Sigmoid colon (tissue), 4 donors: ENCODE data around the gene LPAR1.

Experiments
- CTCF ChIP-seq, 4 experiments: fragments of 450-650 bp in 3 of 4; fragments of 200-600 bp in 1 of 4; IDR thresholded peaks; one replicate each; pipeline ENCODE4 v1.5.1; 2016 to 2019; ENCODE audit warnings: antibody characterized with exemption in 4 of 4, mild to moderate bottlenecking in 3 of 4, moderate library complexity in 2 of 4
- EP300 ChIP-seq, 4 donors: sonication (generic); formaldehyde crosslinking; IDR thresholded peaks; one replicate each; pipeline ENCODE4 v1.6.1; 2017; ENCODE audit warnings: antibody characterized with exemption in 4 of 4
- POLR2A ChIP-seq, 2 donors: fragments of 450-650 bp; IDR thresholded peaks; one replicate each; pipeline ENCODE4 v1.6.1; 2016; ENCODE audit warnings: antibody characterized with exemption in 2 of 2, mild to moderate bottlenecking in 2 of 2, moderate library complexity in 2 of 2

- TF ChIP-seq CTCF (IDR thresholded peaks at IDR 0.05) (no peak), EP300 (IDR thresholded peaks at IDR 0.05) (no peak), POLR2A (IDR thresholded peaks at IDR 0.05) (no peak)
Observed at GRCh38 chr9:110933350-110934001, 104.8 kb downstream of the LPAR1 start.
